ENCODE measurements around the gene SYNGAP1.
"Not testable (repeated sequence)": the region's sequence is repeated elsewhere in the genome, so short reads cannot be mapped to it uniquely, and the experiment has no call there.

The SYNGAP1 gene

DNA sequence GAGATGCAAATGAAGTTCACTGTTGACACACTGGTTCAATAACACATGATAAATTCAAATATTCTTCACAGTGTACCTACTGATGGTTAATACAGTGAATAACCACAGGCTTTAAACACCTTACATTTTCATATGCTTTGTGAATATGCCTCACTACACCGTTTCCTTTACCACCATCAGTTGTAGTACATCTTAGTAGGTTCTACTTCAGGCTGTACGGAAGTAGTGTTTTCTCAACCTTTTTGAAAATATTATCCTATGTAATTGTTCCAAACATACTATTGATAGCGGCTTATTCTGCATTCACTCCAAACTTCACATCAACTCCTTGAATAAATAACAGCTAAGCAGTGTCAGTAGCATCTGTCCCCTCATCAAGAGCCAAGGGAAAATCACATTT is 49.8 kb downstream of the SYNGAP1 start:
- DNase-seq (ENCODE audit: low read depth in 2 of 2), result no peak

DNA sequence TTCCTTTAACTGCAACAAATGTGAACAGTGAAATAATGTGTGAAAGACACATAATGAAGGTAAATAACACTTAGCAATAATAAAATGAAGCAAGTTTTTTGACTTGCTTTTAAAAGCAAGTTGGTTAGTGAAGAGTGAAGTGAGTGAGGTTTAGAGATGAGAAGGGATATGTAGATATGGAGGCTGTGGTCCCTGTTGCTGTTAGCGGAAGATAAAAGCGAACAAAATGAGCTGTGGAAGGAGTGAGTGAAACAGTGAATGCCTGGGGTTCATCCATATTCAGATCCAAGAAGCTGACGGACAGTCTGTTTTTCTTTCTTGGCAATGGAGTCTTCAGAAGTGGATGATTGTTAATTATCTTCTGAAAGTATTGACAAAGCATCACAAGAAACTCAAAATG is 58.0 kb downstream of the SYNGAP1 start:
- DNase-seq (ENCODE audit: low read depth in 2 of 2), result no peak

DNA sequence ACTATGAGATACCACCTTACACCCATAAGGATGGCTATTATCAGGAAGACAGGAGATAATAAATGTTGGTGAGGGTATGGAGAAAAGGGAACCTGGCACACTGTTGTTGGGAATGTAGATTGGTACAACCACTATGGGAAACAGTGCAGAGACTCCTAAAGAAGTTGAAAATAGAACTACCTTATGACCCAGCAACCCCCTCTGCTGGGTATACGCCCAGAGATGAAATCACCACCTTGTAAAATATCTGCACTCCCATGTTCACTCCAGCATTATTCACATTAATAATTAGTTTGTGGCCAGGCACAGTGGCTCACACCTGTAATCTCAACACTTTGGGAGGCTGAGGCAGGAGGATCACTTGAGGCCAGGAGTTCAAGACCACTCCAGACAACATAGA is 61.3 kb downstream of the SYNGAP1 start:
- no peak for DNase-seq (ENCODE audit: low read depth in 2 of 2)

DNA sequence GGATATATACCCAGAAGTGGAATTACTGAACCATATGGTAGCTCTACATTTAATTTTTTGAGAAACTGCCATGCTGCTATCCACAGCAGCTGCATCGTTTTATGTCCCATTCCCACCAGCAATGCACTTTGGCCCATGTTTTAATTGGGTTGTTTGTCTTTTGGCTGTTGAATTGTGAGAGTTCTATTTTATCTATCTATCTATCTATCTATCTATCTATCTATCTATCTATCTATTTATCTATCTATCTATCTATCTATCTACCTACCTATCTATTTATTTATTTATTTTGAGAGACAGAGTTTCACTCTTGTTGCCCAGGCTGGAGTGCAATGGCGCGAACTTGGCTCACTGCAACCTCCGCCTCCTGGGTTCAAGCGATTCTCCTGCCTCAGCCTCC is 62.8 kb downstream of the SYNGAP1 start:
- DNase-seq (ENCODE audit: low read depth in 2 of 2), result not testable (repeated sequence)

DNA sequence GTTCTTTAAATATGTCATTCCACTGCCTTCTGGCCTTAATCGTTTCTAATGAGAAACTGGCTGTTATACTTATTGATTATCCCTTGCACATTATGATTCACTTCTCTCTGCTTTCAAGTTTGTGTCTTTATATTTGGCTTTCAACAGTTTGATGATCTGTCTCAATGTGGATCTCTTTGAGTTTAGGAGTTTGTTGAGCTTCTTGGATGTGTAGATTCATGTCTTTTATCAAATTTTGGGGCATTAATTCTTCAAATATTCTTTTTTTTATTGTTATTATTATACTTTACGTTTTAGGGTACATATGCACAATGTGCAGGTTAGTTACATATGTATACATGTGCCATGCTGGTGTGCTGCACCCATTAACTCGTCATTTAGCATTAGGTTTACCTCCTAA is 63.8 kb downstream of the SYNGAP1 start:
- DNase-seq (ENCODE audit: low read depth in 2 of 2), result no peak

- not testable (repeated sequence) for DNase-seq (ENCODE audit: low read depth in 2 of 2)
Observed at GRCh38 chr6:33484673-33485262, 64.9 kb downstream of the SYNGAP1 start.

DNA sequence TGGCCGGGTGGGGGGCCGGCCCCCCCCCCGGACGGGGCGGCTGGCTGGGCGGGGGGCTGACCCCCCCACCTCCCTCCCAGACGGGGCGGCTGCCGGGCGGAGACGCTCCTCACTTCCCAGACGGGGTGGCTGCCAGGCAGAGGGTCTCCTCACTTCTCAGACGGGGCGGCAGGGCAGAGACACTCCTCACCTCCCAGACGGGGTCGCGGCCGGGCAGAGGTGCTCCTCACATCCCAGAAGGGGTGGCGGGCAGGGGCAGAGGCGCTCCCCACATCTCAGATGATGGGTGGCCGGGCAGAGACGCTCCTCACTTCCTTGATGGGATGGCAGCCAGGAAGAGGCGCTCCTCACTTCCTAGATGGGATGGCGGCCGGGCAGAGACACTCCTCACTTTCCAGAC is 65.8 kb downstream of the SYNGAP1 start:
- DNase-seq (ENCODE audit: low read depth in 2 of 2), result not testable (repeated sequence)

- no peak for DNase-seq (ENCODE audit: low read depth in 2 of 2)
Observed at GRCh38 chr6:33488339-33488738, 68.5 kb downstream of the SYNGAP1 start.

- no peak for DNase-seq (ENCODE audit: low read depth in 2 of 2)
Observed at GRCh38 chr6:33490198-33490597, 70.3 kb downstream of the SYNGAP1 start.

DNA sequence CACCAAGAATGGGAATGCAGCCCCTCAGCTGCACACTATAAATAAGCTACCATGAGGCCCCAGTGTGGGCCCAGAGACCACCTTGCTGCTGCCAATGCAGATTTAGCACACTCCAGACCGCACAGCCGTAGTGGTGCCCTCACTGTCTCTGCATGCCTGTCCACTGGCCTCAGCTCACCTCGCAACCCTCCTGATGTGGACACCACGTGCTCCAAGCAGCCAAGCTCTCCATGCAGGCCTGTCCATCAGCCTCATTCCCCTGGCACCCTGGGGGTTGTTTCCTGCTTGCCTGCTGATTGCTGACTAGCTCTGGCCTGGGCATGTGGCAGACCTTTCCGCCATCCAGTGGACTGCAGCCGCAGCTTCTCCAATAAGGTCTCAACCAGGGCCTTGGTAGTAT is 70.8 kb downstream of the SYNGAP1 start:
- no peak for DNase-seq (ENCODE audit: low read depth in 2 of 2)

DNA sequence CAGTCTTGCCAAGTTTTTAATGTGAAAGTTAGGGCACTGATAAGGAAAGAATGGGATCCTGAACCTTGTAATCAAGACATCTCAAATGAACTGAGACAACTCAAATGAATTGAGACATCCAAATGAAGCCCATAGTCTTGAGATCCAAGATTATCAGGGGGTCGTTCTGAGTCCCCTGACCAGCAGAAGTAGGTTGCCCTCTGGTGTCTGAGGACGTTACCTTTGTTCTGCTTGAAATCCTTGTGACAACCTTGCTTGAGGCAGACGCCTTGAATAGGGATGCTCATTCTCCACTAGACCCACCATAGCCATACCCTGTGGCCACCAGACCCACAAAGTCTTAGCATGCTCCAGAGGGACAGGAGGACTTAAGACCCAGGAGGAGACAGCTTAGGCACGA is 72.2 kb downstream of the SYNGAP1 start:
- no peak for DNase-seq (ENCODE audit: low read depth in 2 of 2)

GRCh38 chr6:33497157-33497556 is 77.3 kb downstream of the SYNGAP1 start:
- DNase-seq (ENCODE audit: low read depth in 2 of 2), result no peak

DNA sequence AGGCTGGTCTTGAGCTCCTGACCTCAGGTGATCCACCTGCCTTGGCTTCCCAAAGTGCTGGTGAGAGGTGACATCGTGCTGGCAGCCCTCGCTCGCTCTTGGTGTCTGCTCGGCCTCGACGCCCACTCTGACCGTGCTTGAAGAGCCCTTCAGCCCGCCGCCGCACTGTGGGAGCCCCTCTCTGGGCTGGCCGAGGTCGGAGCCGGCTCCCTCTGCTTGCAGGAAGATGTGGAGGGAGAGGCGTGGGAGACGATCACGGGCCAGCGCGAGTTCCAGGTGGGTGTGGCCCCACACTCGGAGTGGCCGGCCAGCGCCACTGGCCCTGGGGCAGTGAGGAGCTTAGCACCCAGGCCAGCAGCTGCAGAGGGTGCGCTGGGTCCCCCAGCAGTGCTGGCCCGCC is 82.6 kb downstream of the SYNGAP1 start:
- DNase-seq (ENCODE audit: low read depth in 2 of 2), result no peak

- DNase-seq (ENCODE audit: low read depth in 2 of 2), result no peak
Observed at GRCh38 chr6:33504486-33504885, 84.6 kb downstream of the SYNGAP1 start.

Data from stimulated activated CD4-positive, alpha-beta T cell treated with anti-CD3 and anti-CD28 coated beads, Interleukin-4, amount 100 ng/mL, for 48 hours (primary cell).